HG03354 (cell line): ENCODE data around the gene RBFOX1.

Experiments
- ATAC-seq: cut with Tn5 transposase; IDR thresholded peaks from one replicate; pipeline ENCODE4 v1.9.1; 2021; ENCODE audit warnings: mild to moderate bottlenecking; ENCODE audit not compliant: unreplicated experiment, poor library complexity, severe bottlenecking

Gene RBFOX1

DNA sequence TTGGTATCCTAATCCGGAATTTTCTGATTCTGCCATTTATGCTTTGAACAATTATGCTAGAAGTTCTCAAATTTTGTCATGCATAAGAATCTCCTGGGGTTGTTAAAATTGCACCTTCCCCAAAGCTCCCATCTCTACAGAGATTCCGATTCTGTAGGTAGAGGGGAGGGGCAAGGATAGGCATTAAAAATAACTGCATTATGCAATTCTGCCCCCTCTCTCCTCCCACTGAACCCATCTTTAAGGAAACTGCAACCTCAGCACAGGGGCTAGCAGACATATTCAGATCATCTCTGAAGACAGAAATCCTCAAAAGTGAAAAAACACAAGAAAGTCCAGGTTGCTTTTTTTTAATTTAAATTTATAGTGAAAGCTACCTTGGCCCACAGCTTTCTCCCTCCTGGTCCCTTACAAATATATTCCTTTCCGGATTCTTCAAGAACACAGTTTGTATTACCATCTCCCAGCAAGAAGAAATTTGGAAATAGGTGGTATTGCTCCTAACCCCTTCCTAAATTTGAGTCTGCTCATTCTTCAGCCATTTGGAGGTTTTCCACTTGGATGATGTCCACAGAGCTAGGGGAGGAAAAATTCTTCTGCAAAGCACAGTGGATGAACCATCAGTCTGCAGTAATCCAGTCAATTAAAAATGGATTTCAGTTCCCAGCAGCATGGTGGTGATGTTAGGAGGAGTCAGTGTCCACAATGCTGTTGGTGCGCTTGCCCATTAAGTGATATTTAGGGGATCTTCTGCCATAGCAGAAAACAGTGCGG lies 67.7 kb downstream of the RBFOX1 start:
- ATAC-seq: no peak

- ATAC-seq: no peak
Observed at GRCh38 chr16:7404217-7404616, 71.6 kb downstream of the RBFOX1 start.

DNA sequence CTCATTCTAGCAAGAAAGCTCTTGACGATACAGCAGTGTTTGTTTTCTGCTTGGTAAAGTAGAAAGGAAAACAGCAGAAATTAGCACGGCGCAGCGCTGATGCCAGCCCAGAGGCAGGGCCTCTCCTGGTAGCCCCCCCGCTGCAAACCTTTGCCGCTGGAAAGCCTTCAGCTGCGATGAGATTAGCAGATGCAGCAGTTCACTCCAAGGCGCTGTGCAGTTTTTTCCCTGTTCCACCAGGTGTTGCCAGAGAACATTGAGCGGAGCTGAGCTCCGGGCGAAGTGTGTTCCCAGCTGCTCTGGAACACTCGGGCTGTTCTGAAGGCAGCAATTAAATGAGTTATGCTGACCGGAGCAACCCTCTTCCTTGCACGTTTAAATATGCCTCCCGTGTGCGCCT lies 72.5 kb downstream of the RBFOX1 start:
- ATAC-seq: no peak

GRCh38 chr16:7408700-7409365 lies 76.2 kb downstream of the RBFOX1 start:
- no peak for ATAC-seq

DNA sequence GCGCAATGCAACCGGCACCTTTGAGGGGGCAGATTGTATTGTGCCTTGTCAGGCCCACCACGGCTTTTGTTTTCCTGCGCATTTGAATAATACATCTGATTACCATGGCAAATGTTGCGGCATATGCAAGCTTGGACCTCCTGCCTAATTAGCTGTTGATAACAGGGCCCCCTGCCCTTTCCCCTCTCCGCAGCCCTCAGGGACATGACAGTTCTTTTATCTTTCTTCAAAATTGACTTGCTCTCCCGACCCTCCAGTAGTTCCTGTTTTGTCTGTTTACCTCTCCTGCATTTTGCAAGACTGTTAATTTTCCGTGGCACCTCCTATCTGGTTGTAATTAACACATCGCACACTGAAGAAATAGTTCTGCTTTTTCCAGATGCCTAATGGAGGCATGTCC lies 86.8 kb downstream of the RBFOX1 start:
- no peak for ATAC-seq

GRCh38 chr16:7420079-7420478 lies 87.4 kb downstream of the RBFOX1 start:
- ATAC-seq: no peak

DNA sequence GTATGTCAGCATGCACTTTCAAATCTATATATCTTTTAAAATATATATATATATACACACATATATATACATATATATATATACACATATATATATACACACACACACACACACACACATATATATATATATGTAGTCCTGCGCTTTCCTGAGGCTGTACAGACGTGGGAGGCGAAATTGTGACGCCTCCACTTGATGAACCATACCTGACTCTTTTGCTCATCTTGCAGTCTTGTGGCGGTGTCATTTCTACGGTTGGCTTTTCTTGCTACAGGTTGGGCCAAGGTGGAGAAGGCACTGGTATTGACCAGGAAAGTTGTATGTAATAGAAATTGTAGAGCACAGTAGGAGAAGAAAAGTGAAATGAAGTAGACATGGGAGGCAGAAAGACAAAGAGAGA lies 88.2 kb downstream of the RBFOX1 start:
- ATAC-seq: no peak

GRCh38 chr16:7421578-7421977 lies 88.9 kb downstream of the RBFOX1 start:
- ATAC-seq: no peak

DNA sequence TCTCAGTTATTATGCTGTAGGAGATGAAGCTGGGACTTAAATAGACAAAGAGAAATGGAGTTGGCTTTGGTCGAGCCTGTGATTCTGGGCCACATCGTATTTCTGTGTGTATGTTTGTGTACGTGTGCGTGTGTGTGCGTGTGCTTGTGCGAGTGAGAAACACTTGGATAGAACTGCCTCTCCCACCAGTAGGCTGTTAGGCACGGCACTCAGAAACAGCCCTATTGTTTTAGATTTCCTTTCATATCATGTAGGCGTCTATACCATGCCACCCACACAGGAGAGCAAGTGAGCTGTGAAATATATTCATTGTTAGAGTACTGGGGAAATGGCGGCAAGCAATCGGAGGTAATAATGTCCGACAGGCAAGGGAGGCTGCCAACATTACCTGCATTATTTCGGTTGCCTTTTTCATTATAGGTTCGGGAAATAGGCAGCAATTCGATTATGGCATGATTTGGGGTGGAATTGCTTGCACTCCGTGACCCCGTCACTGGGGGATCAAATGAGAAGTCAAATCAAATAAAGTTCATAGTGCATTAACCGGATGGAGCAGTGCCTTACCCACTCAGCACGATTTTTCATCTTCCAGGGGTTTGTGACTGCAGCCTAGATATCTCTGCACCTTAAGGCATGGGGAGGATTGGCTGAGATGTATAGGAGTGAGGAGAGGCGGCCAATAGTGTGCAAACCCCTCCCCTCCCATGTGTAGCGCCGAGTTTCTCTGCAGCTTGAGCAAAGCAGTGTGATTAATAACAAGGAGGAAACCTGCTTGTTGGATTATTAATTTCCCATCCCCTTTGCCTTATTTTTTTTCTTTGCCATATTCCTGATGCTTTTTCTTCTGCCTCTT lies 89.6 kb downstream of the RBFOX1 start:
- no peak for ATAC-seq

DNA sequence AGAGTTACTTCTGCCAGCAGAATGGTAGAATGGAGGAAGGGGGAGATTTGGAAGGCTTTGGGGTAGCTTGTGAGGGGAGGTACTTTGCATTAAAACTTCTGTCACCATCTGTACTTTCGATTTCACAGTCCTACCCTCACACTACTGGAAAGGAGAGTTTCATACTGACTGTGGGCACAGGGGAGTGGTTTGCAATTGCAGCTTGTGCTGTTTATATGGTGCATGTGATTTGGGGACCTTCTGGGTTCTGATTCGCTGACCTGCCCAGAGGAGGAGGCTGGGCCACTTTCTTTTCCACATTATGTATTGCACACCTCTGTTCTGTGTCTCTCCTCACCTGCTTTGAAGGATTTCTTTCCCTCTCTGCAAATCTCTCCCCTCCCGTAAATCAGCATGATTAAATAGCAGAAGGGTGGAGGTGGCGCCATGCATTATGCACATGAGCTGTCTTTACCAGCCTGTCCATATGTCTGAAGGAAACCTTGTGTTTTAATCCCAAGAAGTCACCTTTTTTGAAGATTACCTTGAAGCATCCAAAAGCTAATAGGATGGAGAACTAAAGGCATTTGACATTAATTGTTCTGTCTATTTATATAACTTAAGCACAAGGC lies 90.9 kb downstream of the RBFOX1 start:
- ATAC-seq: no peak

GRCh38 chr16:7426161-7426560 lies 93.5 kb downstream of the RBFOX1 start:
- ATAC-seq: no peak

DNA sequence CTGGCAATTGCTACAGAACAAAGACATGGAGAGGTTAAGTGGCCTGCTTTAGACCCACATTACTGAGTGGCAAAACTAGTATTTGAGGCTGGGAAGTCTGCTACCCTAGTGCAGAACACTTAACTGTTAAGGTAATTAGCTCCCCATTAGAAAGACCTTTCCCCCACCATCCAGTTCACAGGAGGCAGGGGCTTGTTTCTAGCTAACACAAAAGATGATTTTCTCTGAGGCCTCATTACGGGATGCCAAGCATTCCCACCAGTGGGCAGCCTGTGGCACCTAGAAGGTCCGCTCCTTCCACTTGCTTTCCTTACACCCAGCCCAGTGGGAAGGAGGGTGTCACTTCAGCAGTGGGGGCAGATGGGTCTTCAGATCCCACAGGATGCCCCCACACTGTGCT lies 99.1 kb downstream of the RBFOX1 start:
- no peak for ATAC-seq

GRCh38 chr16:7436306-7436705 lies 103.7 kb downstream of the RBFOX1 start:
- no peak for ATAC-seq

GRCh38 chr16:7437135-7437804 lies 104.6 kb downstream of the RBFOX1 start:
- ATAC-seq: no peak

DNA sequence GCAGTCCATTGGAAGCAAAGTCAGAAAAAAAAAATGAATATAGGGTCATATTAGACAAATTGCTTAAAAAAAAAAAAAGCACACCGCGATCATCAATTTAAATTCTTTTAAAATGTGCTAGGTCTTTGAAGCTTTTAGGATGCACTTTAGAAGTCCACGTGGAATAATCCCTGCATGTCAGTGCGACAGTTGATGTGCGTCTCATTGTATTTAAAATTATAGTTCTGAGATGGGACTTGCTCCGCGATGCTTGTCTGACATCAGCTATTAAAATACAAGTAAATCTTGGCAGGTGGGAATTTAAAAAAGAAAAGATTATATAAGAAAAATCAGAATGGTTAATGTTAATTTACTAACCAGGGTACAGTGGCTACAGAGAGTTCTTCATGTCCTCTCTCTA lies 105.2 kb downstream of the RBFOX1 start:
- ATAC-seq: no peak

DNA sequence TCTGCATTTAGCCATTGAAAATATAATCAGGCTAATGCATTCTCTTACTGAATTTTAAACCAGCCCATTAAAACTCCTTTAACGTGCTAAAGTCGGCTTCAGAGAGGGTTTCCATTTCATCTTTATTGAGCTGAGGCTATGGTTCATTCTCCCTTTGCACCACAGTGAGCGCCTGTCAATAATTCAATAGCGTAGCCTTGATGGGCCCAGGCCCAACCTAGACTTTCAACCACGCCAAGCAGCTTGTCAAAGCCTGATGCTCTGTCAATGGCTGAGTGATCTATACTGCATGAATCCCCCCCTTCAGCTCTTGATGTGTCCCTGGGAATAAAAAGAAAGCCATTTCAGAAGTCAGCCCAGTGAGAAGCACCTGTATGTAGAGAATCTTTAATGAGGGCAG lies 106.0 kb downstream of the RBFOX1 start:
- ATAC-seq: no peak

GRCh38 chr16:7439518-7439917 lies 106.9 kb downstream of the RBFOX1 start:
- no peak for ATAC-seq

GRCh38 chr16:7440886-7441400 lies 108.3 kb downstream of the RBFOX1 start:
- no peak for ATAC-seq

DNA sequence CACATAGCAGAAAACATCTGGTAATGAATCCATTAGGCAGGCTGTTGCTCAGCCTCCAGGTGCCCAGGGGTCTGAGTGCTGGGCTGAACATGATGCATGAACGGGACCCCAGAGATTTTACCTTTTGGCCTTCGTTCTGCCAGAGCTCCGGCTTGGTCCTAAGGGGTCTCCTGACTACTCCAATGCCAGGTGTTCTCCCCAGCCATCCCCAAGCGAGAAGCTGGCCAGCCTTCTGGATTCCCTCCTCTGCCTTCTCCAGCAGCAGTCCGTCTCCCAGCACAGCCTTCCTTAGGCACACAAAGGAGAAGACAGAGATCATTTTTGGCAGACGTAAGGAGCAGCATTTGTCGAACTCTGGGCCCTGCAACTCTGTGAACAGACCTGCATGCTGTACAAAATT lies 109.4 kb downstream of the RBFOX1 start:
- ATAC-seq: no peak
